HEK293 (cell line): ENCODE data around the gene TFPT.

Experiments
- GLI4 ChIP-seq: fragments of 450-650 bp; formaldehyde crosslinking; IDR thresholded peaks from 2 replicates; pipeline ENCODE4 v1.5.1; 2016; ENCODE audit warnings: missing biosample characterization, missing genetic modification characterization
- KLF7 ChIP-seq: fragments of 450-650 bp; formaldehyde crosslinking; IDR thresholded peaks from 2 replicates; pipeline ENCODE4 v1.5.1; 2016; ENCODE audit warnings: missing biosample characterization, missing genetic modification characterization, borderline replicate concordance
- PATZ1 ChIP-seq: fragments of 450-650 bp; formaldehyde crosslinking; IDR thresholded peaks from 2 replicates; pipeline ENCODE4 v1.5.1; 2016; ENCODE audit warnings: missing biosample characterization, missing genetic modification characterization
- ZBTB20 ChIP-seq: fragments of 450-650 bp; formaldehyde crosslinking; IDR thresholded peaks from 2 replicates; pipeline ENCODE4 v1.5.1; 2016; ENCODE audit warnings: missing biosample characterization, missing genetic modification characterization
- ZFP41 ChIP-seq: fragments of 450-650 bp; formaldehyde crosslinking; IDR thresholded peaks from 2 replicates; pipeline ENCODE4 v1.5.1; 2016; ENCODE audit warnings: missing biosample characterization, missing genetic modification characterization, borderline replicate concordance
- ZNF169 ChIP-seq: fragments of 450-650 bp; formaldehyde crosslinking; IDR thresholded peaks from 2 replicates; pipeline ENCODE4 v1.5.1; 2016; ENCODE audit warnings: missing biosample characterization, missing genetic modification characterization
- ZNF18 ChIP-seq: fragments of 450-650 bp; formaldehyde crosslinking; IDR thresholded peaks from 2 replicates; pipeline ENCODE4 v1.5.1; 2016; ENCODE audit warnings: missing biosample characterization, missing genetic modification characterization
- ZNF2 ChIP-seq: fragments of 450-650 bp; formaldehyde crosslinking; IDR thresholded peaks from 2 replicates; pipeline ENCODE4 v1.5.1; 2016; ENCODE audit warnings: missing biosample characterization, missing genetic modification characterization
- ZNF302 ChIP-seq: fragments of 450-650 bp; formaldehyde crosslinking; IDR thresholded peaks from 2 replicates; pipeline ENCODE4 v1.5.1; 2016; ENCODE audit warnings: missing biosample characterization, missing genetic modification characterization, low read depth
- ZNF433 ChIP-seq: fragments of 450-650 bp; formaldehyde crosslinking; IDR thresholded peaks from 2 replicates; pipeline ENCODE4 v1.5.1; 2016; ENCODE audit warnings: missing biosample characterization, missing genetic modification characterization, low read depth
- ZNF510 ChIP-seq: fragments of 450-650 bp; formaldehyde crosslinking; IDR thresholded peaks from 2 replicates; pipeline ENCODE4 v1.5.1; 2018; ENCODE audit warnings: mild to moderate bottlenecking, missing genetic modification characterization, missing biosample characterization; ENCODE audit not compliant: insufficient replicate concordance
- ZNF529 ChIP-seq: fragments of 450-650 bp; formaldehyde crosslinking; IDR thresholded peaks from 2 replicates; pipeline ENCODE4 v1.5.1; 2017; ENCODE audit warnings: missing genetic modification characterization, missing biosample characterization; ENCODE audit not compliant: insufficient replicate concordance
- ZNF530 ChIP-seq: fragments of 450-650 bp; formaldehyde crosslinking; IDR thresholded peaks from 2 replicates; pipeline ENCODE4 v1.5.1; 2016; ENCODE audit warnings: low read depth, missing biosample characterization, missing genetic modification characterization
- ZNF596 ChIP-seq: fragments of 450-650 bp; IDR thresholded peaks from 2 replicates; pipeline ENCODE4 v1.5.0; 2018; ENCODE audit warnings: missing biosample characterization, mild to moderate bottlenecking, missing genetic modification characterization, moderate library complexity
- ZNF677 ChIP-seq: fragments of 450-650 bp; IDR thresholded peaks from 2 replicates; pipeline ENCODE4 v1.5.0; 2018; ENCODE audit warnings: missing biosample characterization, mild to moderate bottlenecking, missing genetic modification characterization, moderate library complexity
- ZSCAN16 ChIP-seq: fragments of 450-650 bp; formaldehyde crosslinking; IDR thresholded peaks from 2 replicates; pipeline ENCODE4 v1.5.1; 2016; ENCODE audit warnings: missing biosample characterization, missing genetic modification characterization
- TF ChIP-seq, protein P1 (sequence below): fragments of 450-650 bp; formaldehyde crosslinking; IDR thresholded peaks from 2 replicates; pipeline ENCODE4 v1.5.1; 2016; ENCODE audit warnings: missing biosample characterization, missing genetic modification characterization
- TF ChIP-seq, protein P2 (sequence below): fragments of 450-650 bp; formaldehyde crosslinking; IDR thresholded peaks from 2 replicates; pipeline ENCODE4 v1.5.1; 2016; ENCODE audit warnings: missing biosample characterization, missing genetic modification characterization
- TF ChIP-seq, protein P3 (sequence below): sonication (generic); formaldehyde crosslinking; IDR thresholded peaks from 2 replicates; pipeline ENCODE4 v1.8.1; 2022; ENCODE audit warnings: mild to moderate bottlenecking, moderate library complexity, missing genetic modification reagents
- TF ChIP-seq, protein P4 (sequence below): fragments of 450-650 bp; formaldehyde crosslinking; IDR thresholded peaks from 2 replicates; pipeline ENCODE4 v1.5.1; 2016; ENCODE audit warnings: missing biosample characterization, missing genetic modification characterization, borderline replicate concordance
- TF ChIP-seq, protein P5 (sequence below): fragments of 450-650 bp; formaldehyde crosslinking; IDR thresholded peaks from 2 replicates; pipeline ENCODE4; 2016; ENCODE audit warnings: missing biosample characterization, missing genetic modification characterization
- TF ChIP-seq, protein P6 (sequence below): fragments of 450-650 bp; formaldehyde crosslinking; IDR thresholded peaks from 2 replicates; pipeline ENCODE4 v1.5.1; 2016; ENCODE audit warnings: missing biosample characterization, missing genetic modification characterization

The TFPT gene

DNA sequence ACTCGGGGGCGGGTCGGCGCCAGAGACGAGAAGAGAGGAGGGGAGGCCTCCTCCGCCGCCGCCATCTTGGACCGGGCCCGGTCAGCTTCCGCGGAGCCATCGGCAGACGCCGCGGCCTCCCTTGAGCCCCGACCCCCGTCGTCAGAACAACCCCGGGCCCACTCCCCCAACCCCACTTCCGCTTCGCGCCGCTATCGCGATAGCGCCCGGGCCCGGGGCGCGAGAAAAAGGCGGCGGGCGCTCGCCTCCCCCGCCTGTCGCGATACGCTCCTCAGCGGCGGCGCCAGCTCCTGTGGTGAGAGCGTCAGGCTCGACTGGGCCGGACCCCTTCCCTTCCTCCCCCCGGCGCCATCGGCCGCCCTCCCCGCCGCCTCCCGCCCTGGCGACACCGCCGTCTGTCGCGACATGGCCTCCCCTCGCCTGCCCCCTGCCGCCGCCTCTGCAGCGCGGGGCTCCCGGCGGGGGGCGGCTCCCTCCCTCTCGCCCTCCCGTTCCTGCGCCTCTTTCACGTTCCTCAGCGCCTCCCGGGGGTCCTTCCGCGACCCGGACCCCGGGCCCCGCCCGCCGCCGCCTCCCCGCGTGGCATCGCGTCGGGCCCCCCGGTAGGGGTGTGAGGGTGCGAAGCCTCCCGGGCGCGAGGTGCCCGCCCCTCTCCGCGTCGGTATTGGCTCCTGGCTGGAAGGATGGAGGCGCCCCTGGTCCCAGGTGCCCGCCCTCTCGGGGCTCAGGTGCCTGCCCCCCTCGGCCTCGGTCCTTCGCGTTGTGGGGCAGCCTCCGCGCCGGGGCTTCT lies 22.4 kb upstream of the TFPT start, which contains the start of gene CNOT3 (continued):
- TF ChIP-seq, protein P1, sequence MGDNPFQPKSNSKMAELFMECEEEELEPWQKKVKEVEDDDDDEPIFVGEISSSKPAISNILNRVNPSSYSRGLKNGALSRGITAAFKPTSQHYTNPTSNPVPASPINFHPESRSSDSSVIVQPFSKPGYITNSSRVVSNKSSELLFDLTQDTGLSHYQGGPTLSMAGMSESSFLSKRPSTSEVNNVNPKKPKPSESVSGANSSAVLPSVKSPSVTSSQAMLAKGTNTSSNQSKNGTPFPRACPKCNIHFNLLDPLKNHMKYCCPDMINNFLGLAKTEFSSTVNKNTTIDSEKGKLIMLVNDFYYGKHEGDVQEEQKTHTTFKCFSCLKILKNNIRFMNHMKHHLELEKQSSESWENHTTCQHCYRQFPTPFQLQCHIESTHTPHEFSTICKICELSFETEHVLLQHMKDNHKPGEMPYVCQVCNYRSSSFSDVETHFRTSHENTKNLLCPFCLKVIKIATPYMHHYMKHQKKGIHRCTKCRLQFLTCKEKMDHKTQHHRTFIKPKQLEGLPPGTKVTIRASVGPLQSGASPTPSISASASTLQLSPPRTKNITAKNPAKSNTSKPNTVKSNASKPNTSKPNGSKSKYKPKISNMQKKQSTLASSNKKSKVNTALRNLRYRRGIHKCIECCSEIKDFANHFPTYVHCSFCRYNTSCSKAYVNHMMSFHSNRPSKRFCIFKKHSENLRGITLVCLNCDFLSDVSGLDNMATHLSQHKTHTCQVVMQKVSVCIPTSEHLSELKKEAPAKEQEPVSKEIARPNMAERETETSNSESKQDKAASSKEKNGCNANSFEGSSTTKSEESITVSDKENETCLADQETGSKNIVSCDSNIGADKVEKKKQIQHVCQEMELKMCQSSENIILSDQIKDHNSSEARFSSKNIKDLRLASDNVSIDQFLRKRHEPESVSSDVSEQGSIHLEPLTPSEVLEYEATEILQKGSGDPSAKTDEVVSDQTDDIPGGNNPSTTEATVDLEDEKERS (tag by site-specific recombination), result no peak
- TF ChIP-seq KLF7, result no peak
- TF ChIP-seq, protein P2, sequence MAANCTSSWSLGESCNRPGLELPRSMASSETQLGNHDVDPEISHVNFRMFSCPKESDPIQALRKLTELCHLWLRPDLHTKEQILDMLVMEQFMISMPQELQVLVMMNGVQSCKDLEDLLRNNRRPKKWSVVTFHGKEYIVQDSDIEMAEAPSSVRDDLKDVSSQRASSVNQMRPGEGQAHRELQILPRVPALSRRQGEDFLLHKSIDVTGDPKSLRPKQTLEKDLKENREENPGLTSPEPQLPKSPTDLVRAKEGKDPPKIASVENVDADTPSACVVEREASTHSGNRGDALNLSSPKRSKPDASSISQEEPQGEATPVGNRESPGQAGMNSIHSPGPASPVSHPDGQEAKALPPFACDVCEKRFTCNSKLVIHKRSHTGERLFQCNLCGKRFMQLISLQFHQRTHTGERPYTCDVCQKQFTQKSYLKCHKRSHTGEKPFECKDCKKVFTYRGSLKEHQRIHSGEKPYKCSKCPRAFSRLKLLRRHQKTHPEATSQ (tag by site-specific recombination), result no peak
- no peak for TF ChIP-seq ZSCAN16 (tag by site-specific recombination)
- no peak for TF ChIP-seq PATZ1
- TF ChIP-seq GLI4 (tag by site-specific recombination), result no peak
- no peak for TF ChIP-seq ZNF530 (tag by site-specific recombination)
- TF ChIP-seq ZNF677, result no peak
- TF ChIP-seq ZNF596, result no peak
- TF ChIP-seq, protein P3, sequence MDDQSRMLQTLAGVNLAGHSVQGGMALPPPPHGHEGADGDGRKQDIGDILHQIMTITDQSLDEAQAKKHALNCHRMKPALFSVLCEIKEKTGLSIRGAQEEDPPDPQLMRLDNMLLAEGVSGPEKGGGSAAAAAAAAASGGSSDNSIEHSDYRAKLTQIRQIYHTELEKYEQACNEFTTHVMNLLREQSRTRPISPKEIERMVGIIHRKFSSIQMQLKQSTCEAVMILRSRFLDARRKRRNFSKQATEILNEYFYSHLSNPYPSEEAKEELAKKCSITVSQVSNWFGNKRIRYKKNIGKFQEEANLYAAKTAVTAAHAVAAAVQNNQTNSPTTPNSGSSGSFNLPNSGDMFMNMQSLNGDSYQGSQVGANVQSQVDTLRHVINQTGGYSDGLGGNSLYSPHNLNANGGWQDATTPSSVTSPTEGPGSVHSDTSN (CRISPR knock-in tag), result no peak
- no peak for TF ChIP-seq ZNF510 (tag by site-specific recombination)
- no peak for TF ChIP-seq ZNF302 (tag by site-specific recombination)
- TF ChIP-seq ZFP41, result no peak
- TF ChIP-seq, protein P4, sequence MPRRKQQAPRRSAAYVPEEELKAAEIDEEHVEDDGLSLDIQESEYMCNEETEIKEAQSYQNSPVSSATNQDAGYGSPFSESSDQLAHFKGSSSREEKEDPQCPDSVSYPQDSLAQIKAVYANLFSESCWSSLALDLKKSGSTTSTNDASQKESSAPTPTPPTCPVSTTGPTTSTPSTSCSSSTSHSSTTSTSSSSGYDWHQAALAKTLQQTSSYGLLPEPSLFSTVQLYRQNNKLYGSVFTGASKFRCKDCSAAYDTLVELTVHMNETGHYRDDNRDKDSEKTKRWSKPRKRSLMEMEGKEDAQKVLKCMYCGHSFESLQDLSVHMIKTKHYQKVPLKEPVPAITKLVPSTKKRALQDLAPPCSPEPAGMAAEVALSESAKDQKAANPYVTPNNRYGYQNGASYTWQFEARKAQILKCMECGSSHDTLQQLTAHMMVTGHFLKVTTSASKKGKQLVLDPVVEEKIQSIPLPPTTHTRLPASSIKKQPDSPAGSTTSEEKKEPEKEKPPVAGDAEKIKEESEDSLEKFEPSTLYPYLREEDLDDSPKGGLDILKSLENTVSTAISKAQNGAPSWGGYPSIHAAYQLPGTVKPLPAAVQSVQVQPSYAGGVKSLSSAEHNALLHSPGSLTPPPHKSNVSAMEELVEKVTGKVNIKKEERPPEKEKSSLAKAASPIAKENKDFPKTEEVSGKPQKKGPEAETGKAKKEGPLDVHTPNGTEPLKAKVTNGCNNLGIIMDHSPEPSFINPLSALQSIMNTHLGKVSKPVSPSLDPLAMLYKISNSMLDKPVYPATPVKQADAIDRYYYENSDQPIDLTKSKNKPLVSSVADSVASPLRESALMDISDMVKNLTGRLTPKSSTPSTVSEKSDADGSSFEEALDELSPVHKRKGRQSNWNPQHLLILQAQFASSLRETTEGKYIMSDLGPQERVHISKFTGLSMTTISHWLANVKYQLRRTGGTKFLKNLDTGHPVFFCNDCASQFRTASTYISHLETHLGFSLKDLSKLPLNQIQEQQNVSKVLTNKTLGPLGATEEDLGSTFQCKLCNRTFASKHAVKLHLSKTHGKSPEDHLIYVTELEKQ (tag by site-specific recombination), result no peak
- TF ChIP-seq ZBTB20 (tag by site-specific recombination), result no peak
- TF ChIP-seq ZNF169 (tag by site-specific recombination), result no peak
- TF ChIP-seq, protein P5, sequence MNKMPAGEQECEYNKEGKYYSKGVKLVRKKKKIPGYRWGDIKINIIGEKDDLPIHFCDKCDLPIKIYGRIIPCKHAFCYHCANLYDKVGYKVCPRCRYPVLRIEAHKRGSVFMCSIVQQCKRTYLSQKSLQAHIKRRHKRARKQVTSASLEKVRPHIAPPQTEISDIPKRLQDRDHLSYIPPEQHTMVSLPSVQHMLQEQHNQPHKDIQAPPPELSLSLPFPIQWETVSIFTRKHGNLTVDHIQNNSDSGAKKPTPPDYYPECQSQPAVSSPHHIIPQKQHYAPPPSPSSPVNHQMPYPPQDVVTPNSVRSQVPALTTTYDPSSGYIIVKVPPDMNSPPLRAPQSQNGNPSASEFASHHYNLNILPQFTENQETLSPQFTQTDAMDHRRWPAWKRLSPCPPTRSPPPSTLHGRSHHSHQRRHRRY, result no peak
- TF ChIP-seq, protein P6, sequence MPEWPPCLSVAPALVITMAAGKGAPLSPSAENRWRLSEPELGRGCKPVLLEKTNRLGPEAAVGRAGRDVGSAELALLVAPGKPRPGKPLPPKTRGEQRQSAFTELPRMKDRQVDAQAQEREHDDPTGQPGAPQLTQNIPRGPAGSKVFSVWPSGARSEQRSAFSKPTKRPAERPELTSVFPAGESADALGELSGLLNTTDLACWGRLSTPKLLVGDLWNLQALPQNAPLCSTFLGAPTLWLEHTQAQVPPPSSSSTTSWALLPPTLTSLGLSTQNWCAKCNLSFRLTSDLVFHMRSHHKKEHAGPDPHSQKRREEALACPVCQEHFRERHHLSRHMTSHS, result no peak
- TF ChIP-seq ZNF433, result no peak
- no peak for TF ChIP-seq ZNF529 (tag by site-specific recombination)
- TF ChIP-seq ZNF2, result no peak
- TF ChIP-seq ZNF18 (tag by site-specific recombination), result no peak
